A549 (cell line): ENCODE measurements around the gene ANO8. TPM values are rescaled to one million over a fixed set of nuclear protein-coding genes. Genes with fewer than 3 reads are reported as not detected.

Experiments used
- ATAC-seq, 2 experiments: fragments of 200-7000 bp in 1 of 2; fragments of >200 bp in 1 of 2; cut with Nextera tagmentation in 1 of 2; cut with Tn5 transposase in 1 of 2; 3 replicates each; pipeline versions ENCODE4 v1.8.0 to v1.9.1; 2018 to 2020; ENCODE audit warnings: mild to moderate bottlenecking in 1 of 2, moderate library complexity in 1 of 2
- CTCF ChIA-PET: fragments of 300-600 bp; sonication (Branson Sonifier 250); formaldehyde crosslinking; extraction: SDS; loops from one replicate; lab custom pipeline; 2021; ENCODE audit warnings: antibody characterized with exemption, inconsistent platforms; lab: Yijun Ruan, JAX
- POLR2A ChIA-PET: fragments of 350-600 bp; formaldehyde crosslinking; extraction: SDS; loops from one replicate; lab custom pipeline; 2021; ENCODE audit warnings: antibody characterized with exemption, inconsistent platforms; lab: Yijun Ruan, JAX
- DNase-seq, 2 experiments: peaks; one replicate each; pipeline versions ENCODE4 v3.0.0 to v3.0.0-alpha.2; 2011 to 2016; ENCODE audit warnings: low read depth in 1 of 2, low spot score in 1 of 2
- FAIRE-seq: peaks from 2 replicates; lab custom pipeline; 2011; peaks lifted over from hg19 to GRCh38; lab: Jason Lieb, UNC
- H3K27ac ChIP-seq, 2 experiments: fragments of >200 bp; sonication (Bioruptor Twin); formaldehyde crosslinking; 3 replicates each; pipeline ENCODE4 v1.5.1; 2016 to 2017
- H3K4me1 ChIP-seq: fragments of >200 bp; sonication (Bioruptor Twin); formaldehyde crosslinking; 3 replicates; pipeline ENCODE4 v1.6.1; 2016
- H3K4me2 ChIP-seq: fragments of >200 bp; sonication (Bioruptor Twin); formaldehyde crosslinking; 3 replicates; pipeline ENCODE4 v1.6.1; 2016
- H3K4me3 ChIP-seq: fragments of >200 bp; sonication (Bioruptor Twin); formaldehyde crosslinking; 3 replicates; pipeline ENCODE4 v1.5.1; 2016
- H3K9me3 ChIP-seq: fragments of >200 bp; sonication (Bioruptor Twin); formaldehyde crosslinking; 3 replicates; pipeline ENCODE4 v1.6.1; 2016
- ATOH8 ChIP-seq: fragments of 250-450 bp; sonication (Bioruptor Pico); IDR thresholded peaks from 2 replicates; pipeline ENCODE4 v1.5.0; 2020; ENCODE audit warnings: low read depth, mild to moderate bottlenecking, moderate library complexity
- CBX2 ChIP-seq: fragments of 200-600 bp; sonication (generic); IDR thresholded peaks from 2 replicates; pipeline ENCODE4 v1.6.1; 2016; ENCODE audit warnings: low read depth, mild to moderate bottlenecking, borderline replicate concordance
- CEBPB ChIP-seq, 2 experiments: fragments of >200 bp in 1 of 2; sonication (Bioruptor Twin) in 1 of 2; formaldehyde crosslinking in 1 of 2; IDR thresholded peaks; 2 replicates each; pipeline ENCODE4 v1.6.1; 2012 to 2016
- CTCF ChIP-seq: fragments of >200 bp; sonication (Bioruptor Twin); formaldehyde crosslinking; IDR thresholded peaks from 3 replicates; pipeline ENCODE4 v1.5.1; 2016
- EHF ChIP-seq: fragments of 250-450 bp; sonication (Bioruptor Pico); IDR thresholded peaks from 2 replicates; pipeline ENCODE4 v1.5.0; 2020; ENCODE audit warnings: mild to moderate bottlenecking
- FOSB ChIP-seq: fragments of 250-450 bp; sonication (Bioruptor Pico); IDR thresholded peaks from 2 replicates; pipeline ENCODE4 v1.5.0; 2020; ENCODE audit warnings: mild to moderate bottlenecking, moderate library complexity
- GATA3 ChIP-seq: IDR thresholded peaks from 2 replicates; pipeline ENCODE4 v1.6.1; 2012; ENCODE audit warnings: borderline replicate concordance
- HOXB13 ChIP-seq: fragments of 250-450 bp; sonication (Bioruptor Pico); IDR thresholded peaks from 2 replicates; pipeline ENCODE4 v1.5.0; 2020; ENCODE audit warnings: low read depth, mild to moderate bottlenecking, moderate library complexity
- HOXB5 ChIP-seq: fragments of 250-450 bp; sonication (Bioruptor Pico); IDR thresholded peaks from 2 replicates; pipeline ENCODE4 v1.5.0; 2020; ENCODE audit warnings: mild to moderate bottlenecking, moderate library complexity
- MYC ChIP-seq: IDR thresholded peaks from 2 replicates; pipeline ENCODE4 v1.6.1; 2012; ENCODE audit warnings: mild to moderate bottlenecking, inconsistent platforms, low read length, improper control_type of control experiment, borderline replicate concordance
- NPAS2 ChIP-seq: fragments of 250-450 bp; sonication (Bioruptor Pico); IDR thresholded peaks from 2 replicates; pipeline ENCODE4 v1.8.0; 2022; ENCODE audit warnings: mild to moderate bottlenecking, moderate library complexity, borderline replicate concordance
- NR3C1 ChIP-seq: fragments of >200 bp; sonication (Bioruptor Twin); formaldehyde crosslinking; IDR thresholded peaks from 3 replicates; pipeline ENCODE4 v1.6.1; 2017
- PHF8 ChIP-seq: fragments of 200-600 bp; sonication (generic); IDR thresholded peaks from 2 replicates; pipeline ENCODE4 v1.6.1; 2016; ENCODE audit warnings: low read depth, mild to moderate bottlenecking, antibody characterized with exemption, moderate library complexity, borderline replicate concordance
- RAD21 ChIP-seq, 2 experiments: fragments of >200 bp in 1 of 2; sonication (Bioruptor Twin) in 1 of 2; formaldehyde crosslinking in 1 of 2; IDR thresholded peaks in 1 of 2; conservative IDR thresholded peaks in 1 of 2; 2 replicates in 1 of 2; 3 replicates in 1 of 2; pipeline ENCODE4 v1.6.1; 2012 to 2018; ENCODE audit warnings: inconsistent platforms in 1 of 2
- REST ChIP-seq: fragments of 200-600 bp; sonication (generic); IDR thresholded peaks from 2 replicates; pipeline ENCODE4 v1.6.1; 2016; ENCODE audit warnings: antibody characterized with exemption, mild to moderate bottlenecking, moderate library complexity
- SREBF2 ChIP-seq: fragments of 450-650 bp; IDR thresholded peaks from 2 replicates; pipeline ENCODE4 v1.6.1; 2014; ENCODE audit warnings: mild to moderate bottlenecking, moderate library complexity
- TFCP2L1 ChIP-seq: fragments of 250-450 bp; sonication (Bioruptor Pico); IDR thresholded peaks from 2 replicates; pipeline ENCODE4 v1.5.0; 2021; ENCODE audit warnings: mild to moderate bottlenecking
- USF2 ChIP-seq: fragments of 450-650 bp; IDR thresholded peaks from 2 replicates; pipeline ENCODE4 v1.6.1; 2014; ENCODE audit warnings: antibody characterized with exemption
- ZFP36 ChIP-seq: fragments of 450-650 bp; IDR thresholded peaks from 2 replicates; pipeline ENCODE4 v1.6.1; 2014; ENCODE audit warnings: borderline replicate concordance; ENCODE audit not compliant: partially characterized antibody
- ZNF302 ChIP-seq: fragments of 250-450 bp; sonication (Bioruptor Pico); IDR thresholded peaks from 2 replicates; pipeline ENCODE4 v1.9.0; 2021; ENCODE audit warnings: inconsistent platforms, mild to moderate bottlenecking, moderate library complexity
- WGBS: methylation state at CpG from one replicate; pipeline ENCODE4 v1.1.6; 2017; ENCODE audit errors: missing lambda C conversion rate; 5-methylcytosine and 5-hydroxymethylcytosine counted together
- polyA plus RNA-seq, 4 experiments: library from polyadenylated mRNA; depleted of rRNA in 3 of 4; stranded (reverse); fragments of >200 nt; fragmentation: RNase III in 1 of 4; extraction: RNeasy Plus Mini Kit Qiagen cat#74134 plus additional on column Dnase treatment in 1 of 4; gene quantifications; 2 replicates in 3 of 4; 3 replicates in 1 of 4; pipeline ENCODE4 v1.2.3, GENCODE V29; 2011 to 2017

ANO8 gene
- polyA plus RNA-seq, 2 of the 4 experiments (the other 2 are of a cell fraction): 2.2 to 5.5 TPM

GRCh38 chr19:17341845-17342244 lies 7.2 kb upstream of the ANO8 start (continued):
- no peak for TF ChIP-seq CEBPB (IDR thresholded peaks at IDR 0.05)
- TF ChIP-seq MYC: no peak
- no peak for TF ChIP-seq TFCP2L1
- no peak for TF ChIP-seq ZFP36
- no peak for TF ChIP-seq GATA3

- H3K4me1 ChIP-seq: peaks cover 15% of the 10 kb centered on the region; the same call in 2 of the 3 replicates
- no peak for TF ChIP-seq ZNF302 (CRISPR knock-in tag)
- WGBS: 93% methylated on average over 8 of the region's 15 CpGs
- no peak overlapping the region for H3K4me2 ChIP-seq
- no peak overlapping the region for H3K4me3 ChIP-seq
- H3K9me3 ChIP-seq: no peaks in the 10 kb centered on the region
- FAIRE-seq (no peak), ATAC-seq (no peak), DNase-seq (no peak)
- no peak overlapping the region for H3K27ac ChIP-seq
- POLR2A ChIA-PET: no interaction called here
- CTCF ChIA-PET: interaction anchor here (10.8 kb wide), 1 partner anchor 46 kb away, joined by 111 read pairs; no protein-coding TSS in a partner anchor
Observed at GRCh38 chr19:17341386-17341785, 6.7 kb upstream of the ANO8 start.

GRCh38 chr19:17340871-17341357 lies 6.3 kb upstream of the ANO8 start:
- H3K4me2 ChIP-seq: no peak overlapping the region
- no peaks in the 10 kb centered on the region for H3K9me3 ChIP-seq
- WGBS: 95% methylated on average over 7 of the region's 17 CpGs
- ChIA-PET POLR2A (no interaction called here), CTCF (interaction anchor here (10.8 kb wide), 1 partner anchor 47 kb away, joined by 111 read pairs; no protein-coding TSS in a partner anchor)
- TF ChIP-seq SREBF2 (no peak), EHF (no peak), PHF8 (no peak), RAD21 (conservative IDR thresholded peaks at IDR 0.05 in 1 of 2, IDR thresholded peaks at IDR 0.05 in 1 of 2) (no peak), HOXB13 (no peak), USF2 (no peak), REST (no peak), FOSB (no peak), CBX2 (no peak), GATA3 (no peak), NR3C1 (no peak), CTCF (no peak), HOXB5 (CRISPR knock-in tag) (no peak), ATOH8 (no peak), NPAS2 (CRISPR knock-in tag) (no peak)
- H3K27ac ChIP-seq: no peak overlapping the region
- peaks cover 18% of the 10 kb centered on the region; the same call in 2 of the 3 replicates for H3K4me1 ChIP-seq
- no peak for ATAC-seq
- FAIRE-seq: no peak
- H3K4me3 ChIP-seq: no peak overlapping the region
- no peak for DNase-seq
